Spinal cord (tissue), 10 donors: Measurements from ENCODE around the gene SYNGR1. TPM values are rescaled to one million over a fixed set of nuclear protein-coding genes. Genes with fewer than 3 reads are reported as not detected.

Experiments used
- DNase-seq, 6 donors: peaks; one replicate each; pipeline versions ENCODE4 v3.0.0 to v3.0.0-alpha.2; 2013 to 2015; ENCODE audit warnings: low spot score in 6 of 6, low read depth in 4 of 6
- H3K27ac ChIP-seq: one replicate; pipeline ENCODE4 v1.5.1; 2013; ENCODE audit warnings: low read depth, low read length, control low read depth
- H3K27me3 ChIP-seq: one replicate; pipeline ENCODE4 v1.6.1; 2013; ENCODE audit warnings: low read length; ENCODE audit not compliant: control insufficient read depth, insufficient read depth
- H3K36me3 ChIP-seq: one replicate; pipeline ENCODE4 v1.6.1; 2013; ENCODE audit warnings: low read length; ENCODE audit not compliant: control insufficient read depth, insufficient read depth
- H3K4me1 ChIP-seq: one replicate; pipeline ENCODE4 v1.6.1; 2013; ENCODE audit warnings: low read length; ENCODE audit not compliant: control insufficient read depth, insufficient read depth
- H3K4me3 ChIP-seq: one replicate; pipeline ENCODE4 v1.5.1; 2013; ENCODE audit warnings: low read depth, low read length, control low read depth
- H3K9me3 ChIP-seq: one replicate; pipeline ENCODE4 v1.6.1; 2013; ENCODE audit warnings: low read length; ENCODE audit not compliant: control insufficient read depth, insufficient read depth
- WGBS: methylation state at CpG from one replicate; pipeline ENCODE4 v1.1.5; 2013; ENCODE audit warnings: missing lambda C conversion rate; ENCODE audit not compliant: insufficient coverage; 5-methylcytosine and 5-hydroxymethylcytosine counted together
- polyA plus RNA-seq, 2 donors: library from polyadenylated mRNA; unstranded; fragments of 120-200 nt; gene quantifications; one replicate each; pipeline ENCODE4 v1.2.1, GENCODE V29; 2013; ENCODE audit not compliant: insufficient read length in 2 of 2
- total RNA-seq, 2 donors: library from RNA; depleted of rRNA in 1 of 2; stranded (reverse); fragments of 120-200 nt in 1 of 2; fragments of >200 nt in 1 of 2; gene quantifications; one replicate each; pipeline versions ENCODE4 v1.2.3 to v1.2.4, GENCODE V29; 2013 to 2014
- donor health status: healthy.

SYNGR1 gene
- total and polyA plus RNA-seq, 4 donors, result 43.8 to 99.1 (median 71.0) TPM

GRCh38 chr22:39381009-39381755, 31.4 kb downstream of the SYNGR1 start:
- no peak for DNase-seq
- Histone ChIP-seq H3K36me3 (peaks cover 78% of the 10 kb centered on the region), H3K27me3 (no peaks in the 10 kb centered on the region), H3K4me3 (no peak overlapping the region), H3K9me3 (no peaks in the 10 kb centered on the region), H3K27ac (no peak overlapping the region), H3K4me1 (no peaks in the 10 kb centered on the region)
- WGBS, result 82% methylated on average over 12 of the region's 14 CpGs

- WGBS, result 93% methylated on average over 8 of the region's 8 CpGs
- Histone ChIP-seq H3K27ac (no peak overlapping the region), H3K27me3 (no peaks in the 10 kb centered on the region), H3K4me3 (no peak overlapping the region), H3K36me3 (peaks cover 71% of the 10 kb centered on the region), H3K9me3 (no peaks in the 10 kb centered on the region), H3K4me1 (no peaks in the 10 kb centered on the region)
- DNase-seq, result no peak
Observed at GRCh38 chr22:39381930-39382329, 32.1 kb downstream of the SYNGR1 start.

- H3K27ac ChIP-seq, result no peak overlapping the region
- no peaks in the 10 kb centered on the region for H3K27me3 ChIP-seq
- no peaks in the 10 kb centered on the region for H3K9me3 ChIP-seq
- no peak overlapping the region for H3K4me3 ChIP-seq
- H3K36me3 ChIP-seq, result peaks cover 66% of the 10 kb centered on the region
- DNase-seq, result no peak
- H3K4me1 ChIP-seq, result no peaks in the 10 kb centered on the region
- WGBS, result 82% methylated on average over 4 of the region's 5 CpGs
Observed at GRCh38 chr22:39382410-39382809, 32.6 kb downstream of the SYNGR1 start.

GRCh38 chr22:39383841-39384625, 34.2 kb downstream of the SYNGR1 start:
- no peak overlapping the region for H3K27ac ChIP-seq
- H3K4me1 ChIP-seq, result peaks cover 10% of the 10 kb centered on the region
- 93% methylated on average over 10 of the region's 12 CpGs for WGBS
- no peak overlapping the region for H3K4me3 ChIP-seq
- peaks cover 6% of the 10 kb centered on the region for H3K27me3 ChIP-seq
- H3K36me3 ChIP-seq, result peaks cover 50% of the 10 kb centered on the region
- H3K9me3 ChIP-seq, result no peaks in the 10 kb centered on the region
- DNase-seq, result no peak

GRCh38 chr22:39384750-39385480, 35.1 kb downstream of the SYNGR1 start:
- H3K4me3 ChIP-seq, result no peak overlapping the region
- peak in 2 of 6 donors; percentile 34 to 44 for DNase-seq
- H3K27me3 ChIP-seq, result peaks cover 6% of the 10 kb centered on the region
- 17% methylated on average over 9 of the region's 21 CpGs for WGBS
- H3K36me3 ChIP-seq, result peaks cover 42% of the 10 kb centered on the region
- no peak overlapping the region for H3K27ac ChIP-seq
- H3K4me1 ChIP-seq, result peaks cover 10% of the 10 kb centered on the region
- H3K9me3 ChIP-seq, result no peaks in the 10 kb centered on the region

GRCh38 chr22:39388261-39389011, 38.6 kb downstream of the SYNGR1 start:
- DNase-seq, result peak in 5 of 6 donors; percentile 32 to 92 (median 64)
- under 1% methylated on average over 56 of the region's 56 CpGs for WGBS
- Histone ChIP-seq H3K9me3 (no peaks in the 10 kb centered on the region), H3K4me1 (peaks cover 10% of the 10 kb centered on the region), H3K27ac (no peak overlapping the region), H3K36me3 (peaks cover 11% of the 10 kb centered on the region), H3K27me3 (peaks cover 6% of the 10 kb centered on the region), H3K4me3 (peak overlapping the region; percentile 47)

GRCh38 chr22:39389420-39389819, 39.6 kb downstream of the SYNGR1 start:
- Histone ChIP-seq H3K36me3 (peaks cover 1% of the 10 kb centered on the region), H3K4me3 (no peak overlapping the region), H3K9me3 (no peaks in the 10 kb centered on the region), H3K27me3 (peaks cover 6% of the 10 kb centered on the region), H3K4me1 (peaks cover 10% of the 10 kb centered on the region), H3K27ac (no peak overlapping the region)
- no CpG with 5 or more reads among the region's 11 CpGs for WGBS
- no peak for DNase-seq

GRCh38 chr22:39392341-39392948, 42.7 kb downstream of the SYNGR1 start:
- H3K4me3 ChIP-seq, result no peak overlapping the region
- no peak overlapping the region for H3K27ac ChIP-seq
- no peaks in the 10 kb centered on the region for H3K36me3 ChIP-seq
- peaks cover 6% of the 10 kb centered on the region for H3K27me3 ChIP-seq
- no peak for DNase-seq
- WGBS, result 79% methylated on average over 5 of the region's 9 CpGs
- H3K9me3 ChIP-seq, result no peaks in the 10 kb centered on the region
- peaks cover 10% of the 10 kb centered on the region for H3K4me1 ChIP-seq
